OCI-LY7 (cell line): ENCODE data around the gene BRD9. TPM values are rescaled to one million over a fixed set of nuclear protein-coding genes. Genes with fewer than 3 reads are reported as not detected.
A peak's percentile ranks its signal among the peaks of the same experiment; 100 is the strongest.

Experiments
- BruUV-seq: library from RNA; stranded (reverse); fragments of 400-500 nt; replicated peaks from 2 replicates; lab custom pipeline; 2021; lab: Mats Ljungman, UMichigan
- CTCF ChIA-PET: fragments of 300-600 bp; sonication (Branson Sonifier 250); formaldehyde crosslinking; loops from one replicate; lab custom pipeline; 2022; ENCODE audit warnings: antibody characterized with exemption; ENCODE audit not compliant: unreplicated experiment; lab: Charles Lee
- POLR2A ChIA-PET: fragments of 300-600 bp; sonication (Branson Sonifier 250); formaldehyde crosslinking; loops from one replicate; lab custom pipeline; 2022; ENCODE audit warnings: antibody characterized with exemption; lab: Charles Lee
- DNase-seq: peaks from one replicate; pipeline ENCODE4 v3.0.0-alpha.2; 2015; ENCODE audit warnings: low spot score
- H2AFZ ChIP-seq: fragments of 200-600 bp; sonication (generic), shearing (Covaris generic); 2 replicates; pipeline ENCODE4 v1.6.1; 2014; ENCODE audit warnings: mild to moderate bottlenecking, antibody characterized with exemption, low read length, moderate library complexity
- H3K27ac ChIP-seq: fragments of 200-600 bp; sonication (generic); 2 replicates; pipeline ENCODE4 v1.5.1; 2014; ENCODE audit warnings: mixed run types, low read depth, mild to moderate bottlenecking, moderate library complexity, low read length, inconsistent platforms; ENCODE audit not compliant: poor library complexity, severe bottlenecking
- H3K36me3 ChIP-seq: fragments of 200-600 bp; sonication (generic); 2 replicates; pipeline ENCODE4 v1.6.1; 2014; ENCODE audit warnings: mild to moderate bottlenecking, antibody characterized with exemption, low read length, moderate library complexity, mixed read lengths; ENCODE audit not compliant: insufficient read depth
- H3K4me1 ChIP-seq: fragments of 200-600 bp; sonication (generic); 2 replicates; pipeline ENCODE4 v1.5.1; 2014; ENCODE audit warnings: mild to moderate bottlenecking, low read length; ENCODE audit not compliant: insufficient read depth, poor library complexity, severe bottlenecking
- H3K4me2 ChIP-seq: fragments of 200-600 bp; sonication (generic); 2 replicates; pipeline ENCODE4 v1.6.1; 2014; ENCODE audit warnings: mild to moderate bottlenecking, low read length
- H3K4me3 ChIP-seq: fragments of 200-600 bp; sonication (generic); 2 replicates; pipeline ENCODE4 v1.5.1; 2014; ENCODE audit warnings: mild to moderate bottlenecking, low read depth, low read length; ENCODE audit not compliant: poor library complexity, severe bottlenecking
- H3K79me2 ChIP-seq: fragments of 200-600 bp; sonication (generic); 2 replicates; pipeline ENCODE4 v1.6.1; 2016; ENCODE audit warnings: low read depth, mild to moderate bottlenecking, low read length, moderate library complexity, mixed read lengths; ENCODE audit not compliant: insufficient read depth
- H3K9me2 ChIP-seq: fragments of 200-600 bp; sonication (generic); 2 replicates; pipeline ENCODE4 v1.6.1; 2016; ENCODE audit warnings: mild to moderate bottlenecking, low read length, mixed read lengths; ENCODE audit not compliant: insufficient read depth
- H3K9me3 ChIP-seq: fragments of 200-600 bp; sonication (generic); 2 replicates; pipeline ENCODE4 v1.6.1; 2014; ENCODE audit warnings: mild to moderate bottlenecking, mixed run types, low read length, mixed read lengths
- H4K20me1 ChIP-seq: fragments of 200-600 bp; sonication (generic); 2 replicates; pipeline ENCODE4 v1.6.1; 2014; ENCODE audit warnings: mild to moderate bottlenecking, antibody characterized with exemption, low read length, moderate library complexity, mixed read lengths; ENCODE audit not compliant: insufficient read depth
- CTCF ChIP-seq: fragments of 200-600 bp; sonication (generic); conservative IDR thresholded peaks from 2 replicates; pipeline ENCODE4 v1.5.1; 2014; ENCODE audit warnings: mild to moderate bottlenecking, antibody characterized with exemption, low read length, moderate library complexity, mixed read lengths
- EZH2phosphoT487 ChIP-seq: fragments of 200-600 bp; sonication (generic); IDR thresholded peaks from 2 replicates; pipeline ENCODE4 v1.6.1; 2018; ENCODE audit warnings: low read depth, borderline replicate concordance, mild to moderate bottlenecking, mixed run types, antibody characterized with exemption, low read length, moderate library complexity, mixed read lengths
- intact Hi-C: fragments of 100-400 bp; cut with micrococcal nuclease; formaldehyde crosslinking; loops from one replicate; pipeline ENCODE4 v1.10.0; 2022; ENCODE audit not compliant: unreplicated experiment
- total RNA-seq, 2 experiments: library from RNA; depleted of rRNA in 1 of 2; stranded (reverse); fragments of >200 nt in 1 of 2; shearing (Covaris generic) in 1 of 2; gene quantifications; 2 replicates each; pipeline ENCODE4 v1.2.3, GENCODE V29; 2014 to 2022

The BRD9 gene
- total RNA-seq, 2 experiments from 2014 or later, result 46.7 to 78.7 TPM

- POLR2A ChIA-PET, result interaction anchor here (0.5 to 1.0 kb wide), 2 partner anchors 128 to 277 kb away, joined by 5 to 6 read pairs; no protein-coding TSS in a partner anchor
- H3K9me3 ChIP-seq, result no peaks in the 10 kb centered on the region
- no peaks in the 10 kb centered on the region for H4K20me1 ChIP-seq
- H3K4me3 ChIP-seq, result peak overlapping the region; percentile 94
- intact Hi-C loops, result no loop called here
- no peak for TF ChIP-seq EZH2phosphoT487
- TF ChIP-seq CTCF, result no peak
- peaks cover 22% of the 10 kb centered on the region for H3K4me1 ChIP-seq
- peak; percentile 24 for DNase-seq
- peaks cover 51% of the 10 kb centered on the region for H3K79me2 ChIP-seq
- 0 out of 2 replicates have a peak overlapping the region, but pooled peaks have one; percentile 25 for H2AFZ ChIP-seq
- CTCF ChIA-PET, result no interaction called here
- no peaks in the 10 kb centered on the region for H3K9me2 ChIP-seq
- no TSS peak for BruUV-seq
- peak overlapping the region; percentile 48 for H3K27ac ChIP-seq
- peaks cover 76% of the 10 kb centered on the region for H3K36me3 ChIP-seq
- peak overlapping the region; percentile 81 for H3K4me2 ChIP-seq
These were observed 686 bp downstream of the BRD9 start for GRCh38 chr5:891837-892393.

GRCh38 chr5:891117-891836 lies 1.3 kb downstream of the BRD9 start:
- Histone ChIP-seq H3K9me3 (no peaks in the 10 kb centered on the region), H3K9me2 (no peaks in the 10 kb centered on the region), H3K36me3 (peaks cover 76% of the 10 kb centered on the region), H3K4me3 (peak overlapping the region; percentile 94), H3K4me1 (peaks cover 22% of the 10 kb centered on the region), H3K79me2 (peaks cover 51% of the 10 kb centered on the region), H4K20me1 (no peaks in the 10 kb centered on the region), H3K4me2 (peak overlapping the region; percentile 81), H3K27ac (peak overlapping the region; percentile 48), H2AFZ (no peak overlapping the region)
- ChIA-PET POLR2A (interaction anchor here (0.5 to 1.0 kb wide), 2 partner anchors 128 to 276 kb away, joined by 5 to 6 read pairs; no protein-coding TSS in a partner anchor), CTCF (no interaction called here)
- no peak for DNase-seq
- no TSS peak for BruUV-seq
- intact Hi-C loops, result no loop called here
- no peak for TF ChIP-seq CTCF
- no peak for TF ChIP-seq EZH2phosphoT487
